Right lobe of liver (tissue), 6 donors: Measurements from ENCODE around the gene SPAG16. TPM values are rescaled to one million over a fixed set of nuclear protein-coding genes. Genes with fewer than 3 reads are reported as not detected.
A peak's percentile ranks its signal among the peaks of the same experiment; 100 is the strongest.

Experiments used
- ATAC-seq, 4 donors: fragments of 200-7000 bp; cut with Tn5 transposase; one replicate each; pipeline ENCODE4 v1.9.1; 2020; ENCODE audit warnings: mild to moderate bottlenecking in 4 of 4, moderate library complexity in 4 of 4
- DNase-seq, 3 donors: peaks; one replicate each; pipeline ENCODE4 v3.0.0-alpha.2; 2020
- H3K27ac ChIP-seq, 3 donors: fragments of 200-600 bp; one replicate each; pipeline ENCODE4 v1.8.0; 2022
- H3K27me3 ChIP-seq, 2 donors: fragments of 200-600 bp; one replicate each; pipeline ENCODE4 v1.8.0; 2022
- H3K36me3 ChIP-seq, 4 donors: fragments of 200-600 bp; sonication (generic) in 1 of 4; one replicate each; pipeline versions ENCODE4 v1.5.1 to v1.8.0; 2017 to 2022; ENCODE audit warnings: control low read depth in 1 of 4
- H3K4me1 ChIP-seq, 4 donors: fragments of 200-600 bp; sonication (generic) in 1 of 4; one replicate each; pipeline versions ENCODE4 v1.5.1 to v1.8.0; 2017 to 2022; ENCODE audit warnings: control low read depth in 1 of 4
- H3K4me3 ChIP-seq, 3 donors: fragments of 200-600 bp; one replicate each; pipeline ENCODE4 v1.8.0; 2022
- H3K9me3 ChIP-seq, 4 donors: fragments of 200-600 bp; sonication (generic) in 1 of 4; one replicate each; pipeline versions ENCODE4 v1.5.1 to v1.8.0; 2017 to 2022; ENCODE audit warnings: control low read depth in 1 of 4
- POLR2A ChIP-seq: fragments of 450-650 bp; IDR thresholded peaks from one replicate; pipeline ENCODE4 v1.6.1; 2017; ENCODE audit warnings: antibody characterized with exemption, mild to moderate bottlenecking
- WGBS: methylation state at CpG from one replicate; pipeline ENCODE4 v1.1.6; 2018; ENCODE audit warnings: low coverage, low lambda C conversion rate; ENCODE audit not compliant: insufficient coverage; ENCODE audit errors: missing lambda C conversion rate; 5-methylcytosine and 5-hydroxymethylcytosine counted together
- intact Hi-C, 2 donors: fragments of 100-400 bp; cut with DNase I; formaldehyde crosslinking; loops; one replicate each; pipeline versions ENCODE4 v1.11.2 to v1.14.1; 2022
- total RNA-seq, 6 experiments: library from RNA; depleted of rRNA in 2 of 6; stranded (reverse); fragments of >200 nt in 2 of 6; fragmentation: NEBNext Ultra II Directional in 3 of 6; extraction: Animal tissue kit (Norgen Biotek cat#: 25700) in 3 of 6; gene quantifications; one replicate each; pipeline versions ENCODE4 v1.1.0 to v1.2.4, GENCODE V29; 2016 to 2023
- TF ChIP-seq, protein P1 (sequence below), 4 donors: fragments of 200-600 bp in 3 of 4; fragments of 450-650 bp in 1 of 4; IDR thresholded peaks; one replicate each; pipeline versions ENCODE4 v1.5.1 to v1.8.0; 2016 to 2022; ENCODE audit warnings: antibody characterized with exemption in 4 of 4, mild to moderate bottlenecking in 2 of 4
- donor health status: DM: no; HTN: yes; CAD: no.
- donor health status: DM: no; HTN: no; CAD: no.
- donor health status: DM: no; HTN: no; CAD: no.
- donor health status: DM: no; HTN: yes; CAD: no.
- donor health status: DM: no; HTN: yes; CAD: no.

Gene SPAG16
- total RNA-seq, 6 experiments from 2014 or later = 7.2 to 15.3 (median 9.0) TPM

DNA sequence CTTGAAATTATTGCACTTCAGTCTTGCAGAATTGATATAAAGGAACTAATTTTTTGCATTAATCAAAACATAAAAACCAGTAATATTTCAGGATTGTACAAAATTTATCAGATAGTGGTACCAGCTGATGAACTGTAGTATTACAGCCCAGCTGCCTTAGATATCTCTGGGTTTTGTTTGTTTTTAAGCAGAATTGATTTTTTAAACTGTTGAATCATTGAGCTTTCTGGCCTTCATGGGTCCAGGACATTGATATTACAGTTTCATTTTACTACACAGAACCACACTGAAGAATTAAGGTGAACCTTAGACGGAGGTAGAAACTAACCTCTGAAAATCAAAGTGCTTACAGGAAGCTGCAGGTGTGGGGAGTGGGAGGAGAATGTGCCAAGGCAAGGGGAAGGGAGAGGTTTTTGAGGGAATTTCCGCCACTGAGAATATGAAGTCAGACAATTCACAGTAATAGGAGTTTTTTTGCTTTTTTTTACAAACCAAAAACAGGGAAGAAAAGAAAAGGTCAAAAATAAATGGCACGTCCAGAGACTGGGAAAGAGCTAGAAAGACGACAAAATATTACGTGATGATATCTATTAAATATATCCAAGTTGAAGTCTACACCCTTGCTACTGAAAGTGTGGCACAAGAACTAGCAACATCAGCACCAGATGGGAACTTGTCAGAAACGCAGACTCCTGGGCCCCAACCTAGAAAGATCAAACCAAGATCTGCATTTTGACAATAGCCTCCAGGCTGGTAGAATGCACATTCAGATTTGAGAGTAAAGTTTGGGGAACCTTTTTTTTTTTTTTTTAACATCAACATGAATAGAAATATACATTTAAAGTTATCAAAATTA lies 40.8 kb upstream of the SPAG16 start:
- intact Hi-C loops = no loop called here
- DNase-seq (no peak), ATAC-seq (peak; percentile 61 to 83 (median 70))
- no peak for TF ChIP-seq POLR2A
- TF ChIP-seq, protein P1, sequence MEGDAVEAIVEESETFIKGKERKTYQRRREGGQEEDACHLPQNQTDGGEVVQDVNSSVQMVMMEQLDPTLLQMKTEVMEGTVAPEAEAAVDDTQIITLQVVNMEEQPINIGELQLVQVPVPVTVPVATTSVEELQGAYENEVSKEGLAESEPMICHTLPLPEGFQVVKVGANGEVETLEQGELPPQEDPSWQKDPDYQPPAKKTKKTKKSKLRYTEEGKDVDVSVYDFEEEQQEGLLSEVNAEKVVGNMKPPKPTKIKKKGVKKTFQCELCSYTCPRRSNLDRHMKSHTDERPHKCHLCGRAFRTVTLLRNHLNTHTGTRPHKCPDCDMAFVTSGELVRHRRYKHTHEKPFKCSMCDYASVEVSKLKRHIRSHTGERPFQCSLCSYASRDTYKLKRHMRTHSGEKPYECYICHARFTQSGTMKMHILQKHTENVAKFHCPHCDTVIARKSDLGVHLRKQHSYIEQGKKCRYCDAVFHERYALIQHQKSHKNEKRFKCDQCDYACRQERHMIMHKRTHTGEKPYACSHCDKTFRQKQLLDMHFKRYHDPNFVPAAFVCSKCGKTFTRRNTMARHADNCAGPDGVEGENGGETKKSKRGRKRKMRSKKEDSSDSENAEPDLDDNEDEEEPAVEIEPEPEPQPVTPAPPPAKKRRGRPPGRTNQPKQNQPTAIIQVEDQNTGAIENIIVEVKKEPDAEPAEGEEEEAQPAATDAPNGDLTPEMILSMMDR (IDR thresholded peaks at IDR 0.05) = no peak
- Histone ChIP-seq H3K4me1 (peaks cover 0 to 11% (median 3%) of the 10 kb centered on the region in 4 donors), H3K36me3 (no peaks in the 10 kb centered on the region), H3K4me3 (no peak overlapping the region), H3K9me3 (no peaks in the 10 kb centered on the region), H3K27me3 (no peaks in the 10 kb centered on the region), H3K27ac (peak overlapping the region in 1 of 3 donors; percentile 36)
- WGBS = 61% methylated on average over 6 of the region's 6 CpGs

DNA sequence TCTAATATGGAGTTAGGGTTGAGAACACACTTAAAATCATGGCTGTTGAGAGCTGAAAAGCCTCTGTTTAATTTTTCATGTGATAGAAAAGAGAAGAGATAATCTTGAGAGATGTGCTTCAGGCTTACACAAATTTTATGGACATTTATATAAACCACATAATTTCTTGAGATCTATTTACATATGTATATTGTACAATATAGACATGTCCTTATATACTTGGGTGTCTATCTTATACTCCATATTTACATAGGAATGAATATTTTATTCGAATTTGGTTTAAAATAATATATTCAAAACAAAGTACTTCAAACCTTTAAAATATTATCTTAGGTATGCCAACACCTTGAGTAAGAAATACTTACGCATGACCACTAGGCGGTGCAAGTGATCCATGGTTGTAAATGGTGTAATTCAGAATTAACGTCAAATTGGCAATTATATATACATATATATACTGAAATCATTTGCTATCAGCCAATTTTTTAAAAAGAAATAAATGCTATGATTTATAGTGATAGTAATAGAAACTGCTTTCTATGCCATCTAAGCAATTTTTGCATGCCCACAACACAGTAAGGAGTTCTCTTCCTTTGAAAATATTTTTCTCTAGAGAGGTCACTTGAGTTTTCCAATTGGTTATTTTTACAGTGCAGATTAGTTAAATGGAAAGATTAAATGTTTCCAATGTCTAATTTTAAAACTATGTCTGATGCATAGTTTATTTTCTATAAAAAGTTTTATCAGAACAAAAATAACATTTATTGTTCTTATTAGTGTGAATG lies 37.6 kb upstream of the SPAG16 start:
- no peak for TF ChIP-seq POLR2A
- TF ChIP-seq, protein P1 (IDR thresholded peaks at IDR 0.05) = peak; percentile 72 to 85 (median 84)
- Histone ChIP-seq H3K27ac (no peak overlapping the region), H3K36me3 (no peaks in the 10 kb centered on the region), H3K9me3 (no peaks in the 10 kb centered on the region), H3K27me3 (no peaks in the 10 kb centered on the region), H3K4me1 (no peaks in the 10 kb centered on the region), H3K4me3 (no peak overlapping the region)
- WGBS = 0% methylated on average over 4 of the region's 4 CpGs
- peak; percentile 55 to 66 (median 62) for ATAC-seq
- DNase-seq = peak in 1 of 3 donors; percentile 49
- intact Hi-C loops = no loop called here

DNA sequence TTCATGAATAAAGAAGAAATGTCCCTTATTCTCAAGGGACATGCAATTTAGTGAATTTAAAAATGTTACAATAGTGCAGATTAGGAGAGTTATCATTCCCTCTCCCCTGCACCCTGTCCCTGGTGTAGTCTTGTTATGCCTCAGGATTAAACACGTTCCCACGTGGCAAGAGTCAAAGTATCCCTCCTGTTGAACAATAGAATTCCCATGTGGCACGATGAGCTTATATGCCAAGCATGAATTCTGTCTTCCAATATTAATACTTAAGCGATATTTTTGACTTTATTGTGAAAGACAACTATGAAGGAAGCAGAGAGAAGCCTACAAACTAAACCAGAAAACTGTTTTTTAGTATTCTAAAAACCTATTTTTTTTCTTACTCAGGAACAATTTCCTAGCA lies 36.7 kb upstream of the SPAG16 start:
- Histone ChIP-seq H3K27ac (no peak overlapping the region), H3K9me3 (no peaks in the 10 kb centered on the region), H3K4me3 (no peak overlapping the region), H3K36me3 (no peaks in the 10 kb centered on the region), H3K27me3 (no peaks in the 10 kb centered on the region), H3K4me1 (no peaks in the 10 kb centered on the region)
- WGBS = 66% methylated on average over 4 of the region's 4 CpGs
- ATAC-seq (no peak), DNase-seq (no peak)
- no peak for TF ChIP-seq POLR2A
- TF ChIP-seq, protein P1 (IDR thresholded peaks at IDR 0.05) = no peak
- intact Hi-C loops = no loop called here

DNA sequence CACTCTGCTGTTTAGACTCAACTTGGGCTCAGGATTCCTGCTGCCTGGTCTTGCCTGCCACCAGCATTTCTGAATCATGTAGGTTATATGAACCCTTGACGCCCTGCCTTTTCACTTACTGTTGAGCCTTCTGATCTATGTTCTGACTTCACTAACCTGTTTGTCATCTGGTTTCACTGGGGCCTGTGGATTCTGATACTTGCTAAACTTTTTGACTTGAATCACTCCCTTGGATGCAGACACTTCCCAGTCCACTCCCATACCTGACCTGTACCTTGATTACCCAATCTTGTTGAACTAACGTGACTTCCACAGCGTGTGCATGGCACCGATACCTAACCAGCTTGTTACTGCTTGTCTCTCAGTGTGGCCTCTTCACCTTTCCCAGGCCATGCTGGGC lies 35.6 kb upstream of the SPAG16 start:
- Histone ChIP-seq H3K36me3 (no peaks in the 10 kb centered on the region), H3K4me1 (no peaks in the 10 kb centered on the region), H3K27me3 (no peaks in the 10 kb centered on the region), H3K4me3 (no peak overlapping the region), H3K9me3 (no peaks in the 10 kb centered on the region), H3K27ac (no peak overlapping the region)
- peak; percentile 46 to 76 (median 60) for ATAC-seq
- WGBS = 55% methylated on average over 4 of the region's 4 CpGs
- TF ChIP-seq, protein P1 (IDR thresholded peaks at IDR 0.05) = no peak
- no peak for TF ChIP-seq POLR2A
- intact Hi-C loops = no loop called here
- no peak for DNase-seq
